Measurements from ENCODE around the gene GMDS. TPM values are rescaled to one million over a fixed set of nuclear protein-coding genes. Genes with fewer than 3 reads are reported as not detected.

Gene GMDS
- total and polyA plus RNA-seq, 2 donors (not counting 1 experiment from before 2014, with no cell fraction given), result 12.7 to 34.5 TPM

DNA sequence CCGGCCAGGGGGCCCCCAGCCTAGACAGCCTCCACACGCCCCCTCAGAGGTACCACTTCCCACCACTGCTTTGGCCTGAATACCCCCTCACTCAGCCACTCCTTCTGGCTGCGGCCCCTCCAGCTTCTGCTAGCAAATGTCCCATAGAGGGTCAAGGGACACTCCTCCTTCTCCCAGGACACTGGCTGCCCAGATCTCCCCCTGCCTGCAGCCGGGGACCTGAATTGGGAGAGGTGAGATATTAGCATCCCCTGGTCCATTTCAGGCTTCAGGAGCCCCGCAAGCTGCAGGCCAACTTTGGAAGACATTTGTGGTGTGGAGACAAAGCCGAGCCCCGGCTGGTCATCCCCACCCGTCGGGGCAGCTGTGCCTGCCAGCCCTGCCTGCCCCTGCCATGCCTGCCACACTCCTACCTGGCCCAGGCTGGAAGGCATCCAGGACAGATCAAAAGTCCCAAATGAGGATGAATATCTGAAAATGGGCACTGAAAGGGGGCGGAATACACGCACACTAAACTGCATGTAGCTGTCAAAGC is 668.2 kb downstream of the GMDS start:
- no peak for TF ChIP-seq EZH2 (IDR thresholded peaks at IDR 0.05; ENCODE audit: low read length, missing control alignments)
- TF ChIP-seq, protein P1, sequence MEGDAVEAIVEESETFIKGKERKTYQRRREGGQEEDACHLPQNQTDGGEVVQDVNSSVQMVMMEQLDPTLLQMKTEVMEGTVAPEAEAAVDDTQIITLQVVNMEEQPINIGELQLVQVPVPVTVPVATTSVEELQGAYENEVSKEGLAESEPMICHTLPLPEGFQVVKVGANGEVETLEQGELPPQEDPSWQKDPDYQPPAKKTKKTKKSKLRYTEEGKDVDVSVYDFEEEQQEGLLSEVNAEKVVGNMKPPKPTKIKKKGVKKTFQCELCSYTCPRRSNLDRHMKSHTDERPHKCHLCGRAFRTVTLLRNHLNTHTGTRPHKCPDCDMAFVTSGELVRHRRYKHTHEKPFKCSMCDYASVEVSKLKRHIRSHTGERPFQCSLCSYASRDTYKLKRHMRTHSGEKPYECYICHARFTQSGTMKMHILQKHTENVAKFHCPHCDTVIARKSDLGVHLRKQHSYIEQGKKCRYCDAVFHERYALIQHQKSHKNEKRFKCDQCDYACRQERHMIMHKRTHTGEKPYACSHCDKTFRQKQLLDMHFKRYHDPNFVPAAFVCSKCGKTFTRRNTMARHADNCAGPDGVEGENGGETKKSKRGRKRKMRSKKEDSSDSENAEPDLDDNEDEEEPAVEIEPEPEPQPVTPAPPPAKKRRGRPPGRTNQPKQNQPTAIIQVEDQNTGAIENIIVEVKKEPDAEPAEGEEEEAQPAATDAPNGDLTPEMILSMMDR (conservative IDR thresholded peaks at IDR 0.05 in 1 of 2, IDR thresholded peaks at IDR 0.05 in 1 of 2; ENCODE audit: low read depth in 1 of 2, low read length in 2 of 2), result no peak
- H2AFZ ChIP-seq (ENCODE audit: low read length), result no peak overlapping the region
- H3K4me2 ChIP-seq (ENCODE audit: extremely low read depth, insufficient read depth, low read length), result no peak overlapping the region

DNA sequence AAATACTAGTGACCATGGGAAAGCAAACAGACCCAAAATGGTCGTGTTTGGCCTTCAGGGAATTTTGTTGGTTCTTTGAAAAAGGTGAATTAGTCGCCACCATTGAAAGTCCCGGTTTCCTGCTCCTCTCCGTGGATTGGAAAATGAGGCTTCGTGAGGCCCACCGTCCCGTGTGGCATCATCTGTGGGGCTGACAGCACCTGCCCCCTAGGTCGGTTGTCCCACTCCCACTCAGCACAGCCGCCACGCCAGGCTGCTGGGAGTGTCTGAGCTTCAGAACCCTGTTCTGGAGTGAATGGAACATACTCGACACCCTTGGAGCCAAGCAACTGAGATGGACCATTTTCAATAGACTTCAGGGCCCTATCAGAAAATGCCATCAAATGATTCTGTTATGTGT is 668.7 kb downstream of the GMDS start:
- Histone ChIP-seq H3K27ac (ENCODE audit: insufficient read depth, low read length) (no peak overlapping the region), H3K4me1 (ENCODE audit: control insufficient read depth, extremely low read depth, insufficient read depth, low read length) (peaks cover 2% of the 10 kb centered on the region), H4K20me1 (ENCODE audit: control insufficient read depth, extremely low read depth, insufficient read depth, low read length) (no peaks in the 10 kb centered on the region), H3K9me3 (ENCODE audit: control insufficient read depth, insufficient read depth, low read depth, low read length) (no peaks in the 10 kb centered on the region), H3K4me3 (replicated peaks in 1 of 4; ENCODE audit: control extremely low read depth in 1 of 4, insufficient read depth in 1 of 4, low read depth in 3 of 4, low read length in 4 of 4) (no peak overlapping the region), H3K27me3 (ENCODE audit: control insufficient read depth, insufficient read depth, low read length) (no peaks in the 10 kb centered on the region), H3K79me2 (ENCODE audit: control insufficient read depth, insufficient read depth, low read length) (no peaks in the 10 kb centered on the region), H2AFZ (ENCODE audit: low read length) (no peak overlapping the region), H3K4me2 (ENCODE audit: extremely low read depth, insufficient read depth, low read length) (no peak overlapping the region), H3K36me3 (ENCODE audit: control insufficient read depth, insufficient read depth, low read length) (no peaks in the 10 kb centered on the region), H3K9ac (ENCODE audit: insufficient read depth, low read length) (no peak overlapping the region)
- TF ChIP-seq, protein P1 (conservative IDR thresholded peaks at IDR 0.05 in 1 of 2, IDR thresholded peaks at IDR 0.05 in 1 of 2; ENCODE audit: low read depth in 1 of 2, low read length in 2 of 2), result no peak
- no peak for TF ChIP-seq EZH2 (IDR thresholded peaks at IDR 0.05; ENCODE audit: low read length, missing control alignments)
- no peak for DNase-seq (ENCODE audit: low read depth in 2 of 2)

More for the DNA sequence above, 668.2 kb downstream of the GMDS start:
- Histone ChIP-seq H3K27ac (ENCODE audit: insufficient read depth, low read length) (no peak overlapping the region), H3K79me2 (ENCODE audit: control insufficient read depth, insufficient read depth, low read length) (no peaks in the 10 kb centered on the region), H3K4me3 (replicated peaks in 1 of 4; ENCODE audit: control extremely low read depth in 1 of 4, insufficient read depth in 1 of 4, low read depth in 3 of 4, low read length in 4 of 4) (no peak overlapping the region), H3K27me3 (ENCODE audit: control insufficient read depth, insufficient read depth, low read length) (no peaks in the 10 kb centered on the region), H4K20me1 (ENCODE audit: control insufficient read depth, extremely low read depth, insufficient read depth, low read length) (no peaks in the 10 kb centered on the region), H3K9ac (ENCODE audit: insufficient read depth, low read length) (no peak overlapping the region), H3K9me3 (ENCODE audit: control insufficient read depth, insufficient read depth, low read depth, low read length) (no peaks in the 10 kb centered on the region), H3K36me3 (ENCODE audit: control insufficient read depth, insufficient read depth, low read length) (no peaks in the 10 kb centered on the region), H3K4me1 (ENCODE audit: control insufficient read depth, extremely low read depth, insufficient read depth, low read length) (peaks cover 2% of the 10 kb centered on the region)
- DNase-seq (ENCODE audit: low read depth in 2 of 2), result no peak

DNA sequence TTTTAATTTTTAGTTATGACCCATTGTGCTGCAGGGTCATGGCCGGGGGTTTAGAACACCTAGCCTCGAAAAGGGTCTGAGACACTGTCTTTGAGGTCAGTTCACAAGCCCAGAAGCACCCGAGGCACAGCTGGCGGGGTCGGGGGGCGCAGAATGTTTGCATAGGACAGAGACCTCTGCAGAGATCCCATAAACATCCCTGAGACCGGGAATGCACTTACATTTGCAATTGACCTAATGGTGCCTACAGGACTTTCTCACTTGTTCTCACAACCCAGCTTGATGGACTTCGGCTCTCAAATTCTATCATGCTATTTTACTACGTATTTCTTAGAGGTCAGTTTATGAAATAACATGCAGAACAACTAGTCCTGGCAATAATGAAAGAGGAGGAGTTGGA is 669.2 kb downstream of the GMDS start:
- Histone ChIP-seq H3K4me1 (ENCODE audit: control insufficient read depth, extremely low read depth, insufficient read depth, low read length) (peaks cover 2% of the 10 kb centered on the region), H3K9ac (ENCODE audit: insufficient read depth, low read length) (no peak overlapping the region), H3K4me3 (replicated peaks in 1 of 4; ENCODE audit: control extremely low read depth in 1 of 4, insufficient read depth in 1 of 4, low read depth in 3 of 4, low read length in 4 of 4) (no peak overlapping the region), H3K79me2 (ENCODE audit: control insufficient read depth, insufficient read depth, low read length) (no peaks in the 10 kb centered on the region), H3K9me3 (ENCODE audit: control insufficient read depth, insufficient read depth, low read depth, low read length) (no peaks in the 10 kb centered on the region), H3K27ac (ENCODE audit: insufficient read depth, low read length) (no peak overlapping the region), H3K27me3 (ENCODE audit: control insufficient read depth, insufficient read depth, low read length) (peaks cover 4% of the 10 kb centered on the region), H4K20me1 (ENCODE audit: control insufficient read depth, extremely low read depth, insufficient read depth, low read length) (no peaks in the 10 kb centered on the region), H3K36me3 (ENCODE audit: control insufficient read depth, insufficient read depth, low read length) (no peaks in the 10 kb centered on the region), H2AFZ (ENCODE audit: low read length) (no peak overlapping the region), H3K4me2 (ENCODE audit: extremely low read depth, insufficient read depth, low read length) (no peak overlapping the region)
- TF ChIP-seq EZH2 (IDR thresholded peaks at IDR 0.05; ENCODE audit: low read length, missing control alignments), result no peak
- TF ChIP-seq, protein P1 (conservative IDR thresholded peaks at IDR 0.05 in 1 of 2, IDR thresholded peaks at IDR 0.05 in 1 of 2; ENCODE audit: low read depth in 1 of 2, low read length in 2 of 2), result no peak
- no peak for DNase-seq (ENCODE audit: low read depth in 2 of 2)

Data from fibroblast of lung (primary cell).